Thyroid gland (tissue), 4 donors: Measurements from ENCODE around the gene CIRBP.

ENCODE experiments used
- POLR2A ChIP-seq, 2 donors: fragments of 450-650 bp; IDR thresholded peaks; one replicate each; pipeline ENCODE4 v1.6.1; 2017; ENCODE audit warnings: antibody characterized with exemption in 2 of 2, mild to moderate bottlenecking in 2 of 2, moderate library complexity in 1 of 2
- TF ChIP-seq, protein P1 (sequence below), 6 experiments: fragments of 200-600 bp in 3 of 6; fragments of 450-650 bp in 3 of 6; sonication (generic) in 3 of 6; IDR thresholded peaks; one replicate each; pipeline ENCODE4 v1.5.1; 2016 to 2019; ENCODE audit warnings: antibody characterized with exemption in 6 of 6, mild to moderate bottlenecking in 2 of 6, inconsistent platforms in 1 of 6, moderate library complexity in 1 of 6

DNA sequence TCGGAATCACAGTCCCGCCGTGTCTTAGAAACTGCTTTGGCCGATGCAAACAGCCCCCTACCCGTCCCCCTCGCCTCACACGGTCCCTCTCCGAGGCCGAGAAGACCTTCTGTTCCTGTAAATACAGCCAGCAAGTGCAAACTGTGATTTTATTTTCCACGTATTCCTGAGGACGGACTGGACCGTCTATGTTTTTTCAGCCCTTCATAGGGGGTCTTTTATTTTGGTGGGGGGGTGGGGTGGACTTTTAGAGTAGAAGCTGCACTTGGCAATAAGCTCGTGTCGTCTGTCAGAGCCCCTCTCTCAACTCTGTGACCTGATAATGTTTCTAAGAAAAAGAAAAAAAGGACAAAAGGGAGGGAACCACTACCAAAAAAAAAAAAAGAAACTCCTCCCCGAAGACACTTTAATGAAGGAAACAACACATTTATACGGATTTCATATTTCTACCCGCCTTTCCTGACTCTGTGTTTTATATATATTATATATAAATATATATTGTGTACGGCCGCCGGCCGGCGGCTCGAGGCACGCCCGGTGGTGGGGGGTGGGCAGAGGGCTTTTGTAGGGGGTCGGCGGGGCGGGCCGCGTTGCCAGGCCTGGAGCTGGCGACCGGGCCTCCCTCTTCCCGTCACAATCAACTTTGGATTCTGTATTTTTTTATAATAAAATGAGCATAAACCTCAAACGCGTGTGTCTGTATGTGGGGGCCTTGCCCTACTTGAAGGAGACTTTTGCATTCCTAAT lies 31.8 kb downstream of the CIRBP start:
- TF ChIP-seq, protein P1, sequence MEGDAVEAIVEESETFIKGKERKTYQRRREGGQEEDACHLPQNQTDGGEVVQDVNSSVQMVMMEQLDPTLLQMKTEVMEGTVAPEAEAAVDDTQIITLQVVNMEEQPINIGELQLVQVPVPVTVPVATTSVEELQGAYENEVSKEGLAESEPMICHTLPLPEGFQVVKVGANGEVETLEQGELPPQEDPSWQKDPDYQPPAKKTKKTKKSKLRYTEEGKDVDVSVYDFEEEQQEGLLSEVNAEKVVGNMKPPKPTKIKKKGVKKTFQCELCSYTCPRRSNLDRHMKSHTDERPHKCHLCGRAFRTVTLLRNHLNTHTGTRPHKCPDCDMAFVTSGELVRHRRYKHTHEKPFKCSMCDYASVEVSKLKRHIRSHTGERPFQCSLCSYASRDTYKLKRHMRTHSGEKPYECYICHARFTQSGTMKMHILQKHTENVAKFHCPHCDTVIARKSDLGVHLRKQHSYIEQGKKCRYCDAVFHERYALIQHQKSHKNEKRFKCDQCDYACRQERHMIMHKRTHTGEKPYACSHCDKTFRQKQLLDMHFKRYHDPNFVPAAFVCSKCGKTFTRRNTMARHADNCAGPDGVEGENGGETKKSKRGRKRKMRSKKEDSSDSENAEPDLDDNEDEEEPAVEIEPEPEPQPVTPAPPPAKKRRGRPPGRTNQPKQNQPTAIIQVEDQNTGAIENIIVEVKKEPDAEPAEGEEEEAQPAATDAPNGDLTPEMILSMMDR (IDR thresholded peaks at IDR 0.05), result no peak
- no peak for TF ChIP-seq POLR2A (IDR thresholded peaks at IDR 0.05)
